Neural crest cell (in vitro differentiated cells): ENCODE results near the gene DYNC1H1. TPM values are rescaled to one million over a fixed set of nuclear protein-coding genes. Genes with fewer than 3 reads are reported as not detected.
A peak's percentile ranks its signal among the peaks of the same experiment; 100 is the strongest.

Source experiments
- DNase-seq: peaks from one replicate; pipeline ENCODE4 v3.0.0; 2021; ENCODE audit warnings: low read depth, mixed read lengths, low spot score
- H3K27ac Mint-ChIP-seq: one replicate; pipeline ENCODE4 v1.8.0; 2021; ENCODE audit warnings: mild to moderate bottlenecking, mixed read lengths; ENCODE audit not compliant: unreplicated experiment
- H3K27me3 Mint-ChIP-seq: 2 replicates; pipeline ENCODE4 v1.8.0; 2021; ENCODE audit warnings: low read depth, mild to moderate bottlenecking, mixed read lengths
- H3K36me3 Mint-ChIP-seq: 2 replicates; pipeline ENCODE4 v1.8.0; 2021; ENCODE audit warnings: low read depth, mild to moderate bottlenecking, mixed read lengths
- H3K4me1 Mint-ChIP-seq: 2 replicates; pipeline ENCODE4 v1.8.0; 2021; ENCODE audit warnings: mixed read lengths
- H3K4me3 Mint-ChIP-seq: one replicate; pipeline ENCODE4 v1.8.0; 2021; ENCODE audit warnings: mild to moderate bottlenecking, mixed read lengths
- H3K9me3 Mint-ChIP-seq: 2 replicates; pipeline ENCODE4 v1.8.0; 2021; ENCODE audit warnings: mixed read lengths
- CTCF ChIP-seq: fragments of 200-600 bp; sonication (generic); conservative IDR thresholded peaks from 2 replicates; pipeline ENCODE4 v1.5.0; 2021; ENCODE audit warnings: antibody characterized with exemption, mild to moderate bottlenecking
- total RNA-seq: library from RNA; stranded (reverse); gene quantifications from 2 replicates; pipeline ENCODE4 v1.2.1, GENCODE V29; 2021

The DYNC1H1 gene
- total RNA-seq, 1 donor from 2014 or later = 528 TPM

GRCh38 chr14:101961746-101962502 lies 2.4 kb upstream of the DYNC1H1 start:
- DNase-seq = no peak
- Mint-ChIP-seq H3K4me1 (peaks cover 31% of the 10 kb centered on the region), H3K9me3 (no peaks in the 10 kb centered on the region), H3K36me3 (peaks cover 2% of the 10 kb centered on the region), H3K4me3 (peak overlapping the region; percentile 44), H3K27me3 (peaks cover 2% of the 10 kb centered on the region), H3K27ac (no peak overlapping the region)
- TF ChIP-seq CTCF = no peak

GRCh38 chr14:101962503-101962874 lies 1.9 kb upstream of the DYNC1H1 start:
- H3K36me3 Mint-ChIP-seq = peaks cover 2% of the 10 kb centered on the region
- peaks cover 2% of the 10 kb centered on the region for H3K27me3 Mint-ChIP-seq
- peak overlapping the region; percentile 76 for H3K4me3 Mint-ChIP-seq
- no peak for TF ChIP-seq CTCF
- no peak overlapping the region for H3K27ac Mint-ChIP-seq
- peaks cover 34% of the 10 kb centered on the region for H3K4me1 Mint-ChIP-seq
- H3K9me3 Mint-ChIP-seq = no peaks in the 10 kb centered on the region
- no peak for DNase-seq

- Mint-ChIP-seq H3K4me3 (peak overlapping the region; percentile 76), H3K27ac (no peak overlapping the region), H3K9me3 (no peaks in the 10 kb centered on the region), H3K36me3 (peaks cover 5% of the 10 kb centered on the region), H3K27me3 (peaks cover 2% of the 10 kb centered on the region), H3K4me1 (peaks cover 39% of the 10 kb centered on the region)
- DNase-seq = no peak
- TF ChIP-seq CTCF = no peak
Measured at GRCh38 chr14:101963052-101963451, 1.3 kb upstream of the DYNC1H1 start.

GRCh38 chr14:101963656-101964296 lies 597 bp upstream of the DYNC1H1 start:
- no peaks in the 10 kb centered on the region for H3K9me3 Mint-ChIP-seq
- peak overlapping the region; percentile 77 for H3K4me3 Mint-ChIP-seq

GRCh38 chr14:101965181-101965544 lies 790 bp downstream of the DYNC1H1 start:
- Mint-ChIP-seq H3K36me3 (peaks cover 8% of the 10 kb centered on the region), H3K27me3 (peaks cover 1% of the 10 kb centered on the region), H3K9me3 (no peaks in the 10 kb centered on the region), H3K4me3 (peak overlapping the region; percentile 98), H3K27ac (peak overlapping the region; percentile 98), H3K4me1 (peaks cover 46% of the 10 kb centered on the region)
- no peak for TF ChIP-seq CTCF
- peak; percentile 52 for DNase-seq

More at GRCh38 chr14:101963656-101964296, 597 bp upstream of the DYNC1H1 start:
- Mint-ChIP-seq H3K27ac (no peak overlapping the region), H3K36me3 (peaks cover 6% of the 10 kb centered on the region), H3K27me3 (peaks cover 2% of the 10 kb centered on the region), H3K4me1 (peaks cover 41% of the 10 kb centered on the region)
- no peak for TF ChIP-seq CTCF
- DNase-seq = no peak
